ENCODE measurements around the gene SIGLEC1. TPM values are rescaled to one million over a fixed set of nuclear protein-coding genes. Genes with fewer than 3 reads are reported as not detected.

The SIGLEC1 gene
- total and polyA plus RNA-seq, 2 donors (not counting 1 experiment from before 2014, with no cell fraction given) = not detected

GRCh38 chr20:3693376-3693775 is 19.0 kb downstream of the SIGLEC1 start:
- DNase-seq (ENCODE audit: low read depth in 2 of 2) = no peak
- no peaks in the 10 kb centered on the region for H3K4me1 ChIP-seq (ENCODE audit: control insufficient read depth, extremely low read depth, insufficient read depth, low read length)
- no peak overlapping the region for H2AFZ ChIP-seq (ENCODE audit: low read length)
- no peak overlapping the region for H3K4me2 ChIP-seq (ENCODE audit: extremely low read depth, insufficient read depth, low read length)
- TF ChIP-seq EZH2 (IDR thresholded peaks at IDR 0.05; ENCODE audit: low read length, missing control alignments) = no peak
- no peaks in the 10 kb centered on the region for H3K36me3 ChIP-seq (ENCODE audit: control insufficient read depth, insufficient read depth, low read length)
- no peaks in the 10 kb centered on the region for H3K9me3 ChIP-seq (ENCODE audit: control insufficient read depth, insufficient read depth, low read depth, low read length)
- no peaks in the 10 kb centered on the region for H3K27me3 ChIP-seq (ENCODE audit: control insufficient read depth, insufficient read depth, low read length)
- no peak overlapping the region for H3K4me3 ChIP-seq (replicated peaks in 1 of 4; ENCODE audit: control extremely low read depth in 1 of 4, insufficient read depth in 1 of 4, low read depth in 3 of 4, low read length in 4 of 4)
- H3K27ac ChIP-seq (ENCODE audit: insufficient read depth, low read length) = no peak overlapping the region
- no peaks in the 10 kb centered on the region for H4K20me1 ChIP-seq (ENCODE audit: control insufficient read depth, extremely low read depth, insufficient read depth, low read length)
- H3K79me2 ChIP-seq (ENCODE audit: control insufficient read depth, insufficient read depth, low read length) = no peaks in the 10 kb centered on the region
- H3K9ac ChIP-seq (ENCODE audit: insufficient read depth, low read length) = no peak overlapping the region

- Histone ChIP-seq H3K4me2 (ENCODE audit: extremely low read depth, insufficient read depth, low read length) (no peak overlapping the region), H3K4me3 (replicated peaks in 1 of 4; ENCODE audit: control extremely low read depth in 1 of 4, insufficient read depth in 1 of 4, low read depth in 3 of 4, low read length in 4 of 4) (no peak overlapping the region), H3K9ac (ENCODE audit: insufficient read depth, low read length) (no peak overlapping the region), H3K27ac (ENCODE audit: insufficient read depth, low read length) (no peak overlapping the region), H3K4me1 (ENCODE audit: control insufficient read depth, extremely low read depth, insufficient read depth, low read length) (no peaks in the 10 kb centered on the region), H3K79me2 (ENCODE audit: control insufficient read depth, insufficient read depth, low read length) (no peaks in the 10 kb centered on the region), H3K9me3 (ENCODE audit: control insufficient read depth, insufficient read depth, low read depth, low read length) (no peaks in the 10 kb centered on the region), H4K20me1 (ENCODE audit: control insufficient read depth, extremely low read depth, insufficient read depth, low read length) (no peaks in the 10 kb centered on the region), H3K27me3 (ENCODE audit: control insufficient read depth, insufficient read depth, low read length) (no peaks in the 10 kb centered on the region), H3K36me3 (ENCODE audit: control insufficient read depth, insufficient read depth, low read length) (no peaks in the 10 kb centered on the region), H2AFZ (ENCODE audit: low read length) (no peak overlapping the region)
- TF ChIP-seq CTCF (conservative IDR thresholded peaks at IDR 0.05 in 1 of 2, IDR thresholded peaks at IDR 0.05 in 1 of 2; ENCODE audit: low read depth in 1 of 2, low read length in 2 of 2) = no peak
- no peak for TF ChIP-seq EZH2 (IDR thresholded peaks at IDR 0.05; ENCODE audit: low read length, missing control alignments)
- no peak for DNase-seq (ENCODE audit: low read depth in 2 of 2)
Measured at GRCh38 chr20:3692706-3693294, 19.6 kb downstream of the SIGLEC1 start.

GRCh38 chr20:3691897-3692296 is 20.5 kb downstream of the SIGLEC1 start:
- Histone ChIP-seq H3K9me3 (ENCODE audit: control insufficient read depth, insufficient read depth, low read depth, low read length) (no peaks in the 10 kb centered on the region), H3K27ac (ENCODE audit: insufficient read depth, low read length) (no peak overlapping the region)

More at GRCh38 chr20:3691897-3692296, 20.5 kb downstream of the SIGLEC1 start:
- Histone ChIP-seq H3K4me2 (ENCODE audit: extremely low read depth, insufficient read depth, low read length) (no peak overlapping the region), H3K27me3 (ENCODE audit: control insufficient read depth, insufficient read depth, low read length) (no peaks in the 10 kb centered on the region), H3K79me2 (ENCODE audit: control insufficient read depth, insufficient read depth, low read length) (no peaks in the 10 kb centered on the region), H3K4me1 (ENCODE audit: control insufficient read depth, extremely low read depth, insufficient read depth, low read length) (peaks cover 7% of the 10 kb centered on the region), H3K36me3 (ENCODE audit: control insufficient read depth, insufficient read depth, low read length) (no peaks in the 10 kb centered on the region), H3K4me3 (replicated peaks in 1 of 4; ENCODE audit: control extremely low read depth in 1 of 4, insufficient read depth in 1 of 4, low read depth in 3 of 4, low read length in 4 of 4) (no peak overlapping the region), H3K9ac (ENCODE audit: insufficient read depth, low read length) (no peak overlapping the region), H2AFZ (ENCODE audit: low read length) (no peak overlapping the region), H4K20me1 (ENCODE audit: control insufficient read depth, extremely low read depth, insufficient read depth, low read length) (no peaks in the 10 kb centered on the region)
- DNase-seq (ENCODE audit: low read depth in 2 of 2) = no peak
- TF ChIP-seq CTCF (conservative IDR thresholded peaks at IDR 0.05 in 1 of 2, IDR thresholded peaks at IDR 0.05 in 1 of 2; ENCODE audit: low read depth in 1 of 2, low read length in 2 of 2) (no peak), EZH2 (IDR thresholded peaks at IDR 0.05; ENCODE audit: low read length, missing control alignments) (no peak)

Data from fibroblast of lung (primary cell).